NCI-H2227 treated with DMSO at 0.1 percent for 48 hours (cell line): ENCODE results near the gene B3GNT2.
A peak's percentile ranks its signal among the peaks of the same experiment; 100 is the strongest.
"Not testable (repeated sequence)": the region's sequence is repeated elsewhere in the genome, so short reads cannot be mapped to it uniquely, and the experiment has no call there.

Experiments used
- DNase-seq: peaks from one replicate; lab custom pipeline; 2025; lab: John Stamatoyannopoulos, UW

The B3GNT2 gene, protein sequence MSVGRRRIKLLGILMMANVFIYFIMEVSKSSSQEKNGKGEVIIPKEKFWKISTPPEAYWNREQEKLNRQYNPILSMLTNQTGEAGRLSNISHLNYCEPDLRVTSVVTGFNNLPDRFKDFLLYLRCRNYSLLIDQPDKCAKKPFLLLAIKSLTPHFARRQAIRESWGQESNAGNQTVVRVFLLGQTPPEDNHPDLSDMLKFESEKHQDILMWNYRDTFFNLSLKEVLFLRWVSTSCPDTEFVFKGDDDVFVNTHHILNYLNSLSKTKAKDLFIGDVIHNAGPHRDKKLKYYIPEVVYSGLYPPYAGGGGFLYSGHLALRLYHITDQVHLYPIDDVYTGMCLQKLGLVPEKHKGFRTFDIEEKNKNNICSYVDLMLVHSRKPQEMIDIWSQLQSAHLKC

GRCh38 chr2:62195421-62196277 lies at the start of gene B3GNT2:
B3GNT2 (plus strand) TSS chr2:62196115; CDS start chr2:62222221, 26,106 bp downstream.
- DNase-seq, result peak; percentile 33

DNA sequence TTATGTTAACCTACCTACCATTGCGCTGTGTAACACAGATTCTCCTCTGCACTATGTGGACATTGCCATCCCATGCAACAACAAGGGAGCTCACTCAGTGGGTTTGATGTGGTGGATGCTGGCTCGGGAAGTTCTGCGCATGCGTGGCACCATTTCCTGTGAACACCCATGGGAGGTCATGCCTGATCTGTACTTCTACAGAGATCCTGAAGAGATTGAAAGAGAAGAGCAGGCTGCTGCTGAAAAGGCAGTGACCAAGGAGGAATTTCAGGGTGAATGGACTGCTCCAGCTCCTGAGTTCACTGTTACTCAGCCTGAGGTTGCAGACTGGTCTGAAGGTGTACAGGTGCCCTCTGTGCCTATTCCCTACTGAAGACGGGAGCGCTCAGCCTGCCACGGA lies 49.1 kb upstream of the B3GNT2 start:
- not testable (repeated sequence) for DNase-seq

GRCh38 chr2:62147610-62148301 lies 48.2 kb upstream of the B3GNT2 start:
- DNase-seq, result no peak

DNA sequence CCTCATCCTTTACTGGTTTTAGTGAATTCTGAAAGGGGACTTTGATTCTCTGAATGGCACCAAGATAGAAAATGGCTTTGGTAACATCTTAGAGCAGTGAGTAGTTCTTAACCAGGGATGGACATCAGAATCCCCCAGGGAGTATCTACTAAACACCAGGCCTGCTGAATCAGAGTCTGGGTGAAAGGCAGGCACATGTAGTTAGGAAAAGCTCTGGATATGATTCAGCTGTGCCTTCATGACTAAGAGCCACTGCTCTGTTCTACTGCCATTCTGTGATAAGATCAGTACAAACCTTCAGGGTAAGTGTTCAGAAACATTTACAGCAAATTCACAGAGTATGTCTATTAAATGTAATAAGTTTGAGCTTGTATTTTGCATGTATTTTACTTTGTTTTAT lies 46.2 kb upstream of the B3GNT2 start:
- no peak for DNase-seq

DNA sequence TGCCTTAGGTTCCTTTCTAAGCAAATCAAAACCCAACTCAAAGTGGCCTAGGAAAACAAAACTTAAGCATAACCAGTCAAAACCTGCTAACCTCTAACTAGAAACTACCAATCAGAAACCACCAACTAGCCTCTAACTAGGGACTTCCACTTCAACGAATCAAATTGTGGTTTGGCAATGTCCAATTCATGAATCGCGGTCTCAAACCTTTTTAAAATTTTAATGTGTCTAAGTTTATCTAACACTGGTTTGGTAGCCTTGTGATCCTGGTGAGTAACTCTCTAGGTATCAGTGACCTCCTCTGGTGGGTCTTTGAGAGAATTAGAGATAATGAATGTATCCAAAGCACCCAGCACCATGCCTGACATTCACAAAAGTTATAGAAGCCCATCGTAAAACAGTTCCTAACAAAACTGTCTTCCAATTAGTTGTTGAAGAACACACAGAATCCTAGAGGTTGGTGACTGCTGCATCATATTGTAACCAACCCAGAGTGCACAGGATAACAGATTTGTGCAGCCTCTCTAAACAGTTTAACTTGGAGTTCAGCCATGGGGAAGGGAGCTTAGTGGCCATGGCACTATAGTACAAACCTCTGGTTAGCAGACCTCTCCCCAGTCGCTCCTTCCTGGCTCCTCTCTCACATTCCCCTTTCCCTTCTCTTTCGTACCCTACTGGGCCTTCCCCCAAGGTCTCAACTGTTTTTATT lies 45.2 kb upstream of the B3GNT2 start:
- no peak for DNase-seq

DNA sequence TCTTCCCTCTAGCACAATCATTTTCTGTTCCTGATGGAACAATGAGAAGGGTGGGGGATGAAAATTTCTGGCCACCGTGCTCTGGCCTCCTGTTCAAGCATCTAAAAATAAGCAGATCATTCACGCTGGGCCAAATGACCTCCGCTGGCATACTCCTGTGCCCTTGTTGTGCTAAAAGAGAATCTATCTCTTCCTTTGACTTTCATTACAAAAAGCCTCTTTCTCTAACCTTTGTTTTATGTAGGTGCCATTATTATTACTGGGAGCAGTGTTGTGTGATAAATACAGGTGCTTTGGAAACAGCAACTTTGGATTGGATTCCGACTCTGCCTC lies 44.6 kb upstream of the B3GNT2 start:
- no peak for DNase-seq

DNA sequence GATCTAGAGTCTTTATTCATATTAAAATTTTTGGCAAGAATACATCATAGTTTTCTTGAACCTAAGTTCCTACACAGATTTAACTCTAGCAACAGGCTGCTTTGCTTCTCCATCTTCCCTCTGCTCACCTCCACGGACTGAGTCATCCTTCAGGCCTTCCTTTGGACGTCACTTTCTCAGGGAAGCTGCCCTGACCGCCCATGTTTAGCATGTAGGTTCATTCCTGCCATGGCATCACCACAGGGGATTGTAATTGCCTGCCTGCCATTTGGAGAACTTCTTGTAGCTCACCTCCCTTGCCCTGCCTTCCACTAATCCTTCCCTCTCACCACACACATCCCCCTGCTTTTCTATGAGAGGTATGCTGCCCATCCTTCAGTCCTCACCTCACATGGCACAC lies 43.9 kb upstream of the B3GNT2 start:
- no peak for DNase-seq

DNA sequence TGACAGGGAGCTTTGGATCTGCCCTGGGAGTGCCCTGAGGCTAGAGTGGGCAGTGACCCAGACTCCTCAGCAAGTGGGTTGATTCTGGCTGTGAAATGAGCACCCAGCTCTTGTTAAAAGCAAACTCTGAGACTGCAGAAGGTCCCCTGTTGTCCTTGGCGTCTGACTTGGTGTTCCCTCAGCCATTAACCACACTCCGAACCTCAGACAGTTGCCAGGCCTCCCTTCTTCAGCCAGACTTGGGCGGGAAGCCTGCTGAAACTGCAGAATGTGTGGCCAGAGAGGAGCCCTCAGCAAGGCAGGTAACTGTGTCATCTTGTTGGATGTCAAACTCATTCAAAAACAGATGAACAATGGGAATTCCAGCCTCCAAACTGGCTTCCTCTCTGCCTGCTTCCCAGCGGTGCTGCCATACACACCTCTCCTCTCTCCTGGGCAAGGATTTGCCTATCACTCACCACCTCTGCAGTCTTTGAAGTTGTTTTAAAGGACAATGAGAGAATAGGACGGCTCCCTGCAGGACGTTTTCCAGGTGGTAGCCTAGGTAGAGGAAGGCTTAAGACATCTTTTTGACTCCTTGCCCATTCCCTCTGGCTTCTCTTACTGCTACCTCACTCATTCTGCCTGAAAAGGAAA lies 38.9 kb upstream of the B3GNT2 start:
- no peak for DNase-seq

GRCh38 chr2:62158444-62159121 lies 37.3 kb upstream of the B3GNT2 start:
- no peak for DNase-seq

- not testable (repeated sequence) for DNase-seq
Observed at GRCh38 chr2:62160691-62161090, 35.2 kb upstream of the B3GNT2 start.

DNA sequence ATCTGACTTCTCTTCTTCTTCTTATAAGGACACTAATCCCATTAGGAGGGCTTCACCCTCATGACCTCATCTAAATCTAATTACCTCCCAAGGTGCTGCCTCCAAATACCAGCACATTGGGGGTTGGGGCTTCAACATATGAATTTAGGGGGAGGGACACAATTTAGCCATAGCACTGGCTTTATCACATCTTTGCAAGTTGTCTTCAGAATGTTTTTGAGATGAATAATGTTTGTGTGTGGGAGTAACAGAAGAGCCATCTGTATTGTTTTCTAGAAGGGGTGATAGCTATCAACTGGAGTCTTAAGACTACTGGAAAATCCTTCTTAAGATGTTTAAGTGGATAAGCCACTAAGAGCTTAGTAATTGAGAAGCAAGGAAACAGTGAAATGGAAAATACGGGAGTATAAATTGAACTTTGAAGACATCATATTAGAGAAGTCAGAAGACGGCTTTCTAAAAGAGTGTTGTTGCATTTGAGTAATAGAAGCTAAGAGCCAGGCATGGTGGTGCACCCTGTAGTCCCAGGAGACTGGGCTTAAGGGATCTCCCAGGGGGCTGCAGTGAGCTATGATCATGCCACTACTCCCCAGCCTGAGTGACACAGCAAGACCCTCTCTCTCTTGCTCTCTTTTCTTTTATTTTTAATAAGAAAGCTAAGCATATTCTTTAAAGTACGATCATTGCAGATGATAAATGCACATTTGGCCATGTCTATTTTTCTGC lies 32.6 kb upstream of the B3GNT2 start:
- DNase-seq, result no peak

GRCh38 chr2:62163834-62164233 lies 32.1 kb upstream of the B3GNT2 start:
- no peak for DNase-seq

DNA sequence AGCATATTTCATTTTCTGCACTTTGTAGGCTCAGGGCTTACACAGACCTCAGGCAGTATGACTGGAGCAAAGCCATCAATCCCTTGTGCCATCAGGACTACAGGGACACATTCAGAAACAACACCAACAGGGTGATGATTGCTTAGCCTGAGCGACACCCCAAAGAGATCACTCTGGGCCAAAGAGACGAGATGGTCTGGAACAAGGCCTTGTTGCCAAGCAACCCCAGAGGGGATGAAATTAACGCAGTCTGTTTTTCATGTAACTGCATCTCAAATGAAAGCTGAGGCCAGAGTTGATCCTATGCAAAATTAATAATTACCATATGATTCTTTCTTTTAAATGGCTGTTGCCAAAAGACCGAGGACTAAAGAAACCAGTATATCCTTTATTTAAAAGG lies 20.2 kb upstream of the B3GNT2 start:
- no peak for DNase-seq

GRCh38 chr2:62176801-62177200 lies 19.1 kb upstream of the B3GNT2 start:
- no peak for DNase-seq

- no peak for DNase-seq
Observed at GRCh38 chr2:62177392-62178049, 18.4 kb upstream of the B3GNT2 start.

DNA sequence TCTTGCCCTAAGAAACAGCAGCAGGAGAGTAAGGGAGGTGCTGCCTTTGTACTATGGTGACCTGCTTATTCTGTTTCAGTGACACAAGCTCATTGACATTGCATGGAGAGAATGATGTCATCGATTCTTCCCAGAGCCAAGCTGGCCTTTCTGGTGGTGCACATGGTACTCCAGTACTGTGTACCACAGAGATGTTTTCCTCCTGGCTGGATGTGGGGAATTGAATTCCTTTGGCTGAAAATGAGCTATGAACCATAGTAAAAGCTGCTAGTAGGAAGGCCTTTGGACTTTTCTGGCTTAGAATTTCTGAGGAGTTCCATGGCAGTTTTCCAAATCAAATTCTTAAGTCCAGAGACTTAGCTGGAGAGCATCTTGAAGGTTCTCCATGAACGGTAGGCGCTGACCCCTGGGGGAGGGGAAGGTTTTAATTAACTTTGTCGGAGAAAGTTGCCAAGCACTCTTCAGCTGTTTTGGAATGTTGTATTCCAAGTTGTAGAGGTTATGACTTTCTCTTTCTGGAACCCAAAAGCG lies 17.1 kb upstream of the B3GNT2 start:
- no peak for DNase-seq

- no peak for DNase-seq
Observed at GRCh38 chr2:62180975-62181374, 14.9 kb upstream of the B3GNT2 start.

- DNase-seq, result no peak
Observed at GRCh38 chr2:62181843-62182242, 14.1 kb upstream of the B3GNT2 start.

DNA sequence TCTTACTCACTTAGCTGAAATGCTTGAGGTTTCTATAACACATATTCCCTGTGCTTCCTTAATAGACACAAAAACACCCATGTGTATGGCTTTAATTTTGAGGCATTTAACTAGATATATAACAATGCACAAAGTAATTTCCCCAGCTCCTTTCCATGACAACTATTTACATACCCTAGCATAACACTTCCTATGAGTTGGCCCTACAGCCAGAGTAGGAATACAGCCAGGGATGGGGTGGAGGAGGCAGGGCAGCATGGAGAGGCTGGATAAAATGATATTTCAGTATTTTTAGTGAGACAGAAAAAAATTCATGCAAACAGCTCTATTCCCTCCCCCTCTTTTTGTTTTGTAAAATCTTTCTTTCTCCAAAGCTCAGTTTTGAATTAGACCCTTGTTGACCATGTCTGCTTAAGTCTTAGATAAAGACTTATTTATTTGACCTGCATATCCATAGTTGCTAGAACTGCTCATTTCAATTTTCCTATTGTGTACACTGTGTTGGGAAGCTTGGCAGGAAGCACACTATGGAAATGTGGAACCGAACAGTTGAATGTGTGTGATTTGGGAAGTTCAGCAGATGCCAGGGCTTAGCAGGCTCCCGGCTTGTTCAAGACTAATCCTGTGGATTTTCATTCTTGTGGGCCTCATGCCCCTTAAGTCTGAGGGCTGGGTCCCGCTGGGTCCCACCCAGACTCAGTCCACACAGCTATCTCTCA lies 11.2 kb upstream of the B3GNT2 start:
- DNase-seq, result no peak
